ENCODE data around the gene CHST6. TPM values are rescaled to one million over a fixed set of nuclear protein-coding genes. Genes with fewer than 3 reads are reported as not detected.

The CHST6 gene
- total and polyA plus RNA-seq, 2 donors (not counting 1 experiment from before 2014, with no cell fraction given) = 0.17 TPM; not detected in 1

DNA sequence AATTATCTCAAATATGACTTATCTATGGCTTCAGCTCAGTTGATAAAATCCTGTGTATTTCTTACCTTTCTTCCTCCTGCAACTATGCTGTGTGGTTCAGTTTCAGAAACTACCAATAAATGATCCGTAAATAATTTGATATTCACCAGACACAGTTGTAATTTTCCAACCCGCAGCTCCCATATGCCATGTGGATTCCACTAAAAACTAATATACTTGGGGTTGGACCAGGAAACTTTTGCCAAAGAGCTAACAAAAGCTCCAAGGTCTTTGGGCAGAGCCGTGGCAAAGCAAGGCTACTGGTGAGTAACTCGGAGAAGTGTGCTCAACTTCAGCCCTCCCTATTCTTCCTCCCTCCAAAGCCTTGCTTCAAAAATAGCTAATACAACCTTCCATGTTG lies 2.3 kb upstream of the CHST6 start:
- Mint-ChIP-seq H3K9me3 (ENCODE audit: insufficient read depth) (no peaks in the 10 kb centered on the region), H3K27ac (no peak overlapping the region), H3K4me1 (peaks cover 9% of the 10 kb centered on the region), H3K27me3 (peaks cover 28% of the 10 kb centered on the region), H3K4me3 (no peak overlapping the region)
- Histone ChIP-seq H2AFZ (ENCODE audit: insufficient read depth, low read depth, low read length, poor library complexity, severe bottlenecking) (no peak overlapping the region), H3K79me2 (ENCODE audit: control insufficient read depth, insufficient read depth, low read length) (no peaks in the 10 kb centered on the region), H3K4me3 (ENCODE audit: control extremely low read depth in 1 of 5, extremely low read depth in 1 of 5, insufficient read depth in 1 of 5, low read depth in 2 of 5, low read length in 4 of 5) (no peak overlapping the region), H3K9me3 (ENCODE audit: control extremely low read depth in 1 of 3, control insufficient read depth in 2 of 3, insufficient read depth in 1 of 3, low read length in 2 of 3) (peaks cover 0 to 3% (median 0%) of the 10 kb centered on the region in 3 donors), H3K4me2 (replicated peaks; ENCODE audit: low read depth, low read length, poor library complexity, severe bottlenecking) (no peak overlapping the region), H3K27ac (ENCODE audit: low read length in 2 of 2) (no peak overlapping the region), H3K36me3 (replicated peaks in 1 of 2; ENCODE audit: control extremely low read depth in 1 of 2, control insufficient read depth in 1 of 2, extremely low read depth in 1 of 2, insufficient read depth in 2 of 2, low read length in 1 of 2) (no peaks in the 10 kb centered on the region), H3K27me3 (replicated peaks in 1 of 4; ENCODE audit: control extremely low read depth in 1 of 4, control insufficient read depth in 3 of 4, insufficient read depth in 4 of 4, low read length in 3 of 4) (peaks cover 0 to 16% (median 6%) of the 10 kb centered on the region in 4 experiments), H3K9ac (ENCODE audit: low read length) (no peak overlapping the region), H4K20me1 (ENCODE audit: control insufficient read depth, insufficient read depth, low read length, poor library complexity, severe bottlenecking) (no peaks in the 10 kb centered on the region), H3K4me1 (ENCODE audit: control insufficient read depth in 2 of 2, insufficient read depth in 2 of 2, low read length in 2 of 2) (peaks cover 7 to 11% of the 10 kb centered on the region in 2 donors)
- no peak for ATAC-seq (ENCODE audit: low read depth)
- no peak for DNase-seq
- intact Hi-C loops (cut with micrococcal nuclease) = no loop called here
- TF ChIP-seq, protein P1, sequence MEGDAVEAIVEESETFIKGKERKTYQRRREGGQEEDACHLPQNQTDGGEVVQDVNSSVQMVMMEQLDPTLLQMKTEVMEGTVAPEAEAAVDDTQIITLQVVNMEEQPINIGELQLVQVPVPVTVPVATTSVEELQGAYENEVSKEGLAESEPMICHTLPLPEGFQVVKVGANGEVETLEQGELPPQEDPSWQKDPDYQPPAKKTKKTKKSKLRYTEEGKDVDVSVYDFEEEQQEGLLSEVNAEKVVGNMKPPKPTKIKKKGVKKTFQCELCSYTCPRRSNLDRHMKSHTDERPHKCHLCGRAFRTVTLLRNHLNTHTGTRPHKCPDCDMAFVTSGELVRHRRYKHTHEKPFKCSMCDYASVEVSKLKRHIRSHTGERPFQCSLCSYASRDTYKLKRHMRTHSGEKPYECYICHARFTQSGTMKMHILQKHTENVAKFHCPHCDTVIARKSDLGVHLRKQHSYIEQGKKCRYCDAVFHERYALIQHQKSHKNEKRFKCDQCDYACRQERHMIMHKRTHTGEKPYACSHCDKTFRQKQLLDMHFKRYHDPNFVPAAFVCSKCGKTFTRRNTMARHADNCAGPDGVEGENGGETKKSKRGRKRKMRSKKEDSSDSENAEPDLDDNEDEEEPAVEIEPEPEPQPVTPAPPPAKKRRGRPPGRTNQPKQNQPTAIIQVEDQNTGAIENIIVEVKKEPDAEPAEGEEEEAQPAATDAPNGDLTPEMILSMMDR (IDR thresholded peaks at IDR 0.05) = no peak
- no peak for TF ChIP-seq EZH2 (IDR thresholded peaks at IDR 0.05; ENCODE audit: borderline replicate concordance, insufficient read depth, low read depth, low read length, poor library complexity, severe bottlenecking)
- WGBS (ENCODE audit: insufficient coverage) = 100% methylated on average over 2 of the region's 4 CpGs
- ChIA-PET POLR2A (no interaction called here), CTCF (interaction anchor here (0.6 to 1.5 kb wide), 2 partner anchors 10 to 54 kb away, joined by 3 read pairs; no protein-coding TSS in a partner anchor)

DNA sequence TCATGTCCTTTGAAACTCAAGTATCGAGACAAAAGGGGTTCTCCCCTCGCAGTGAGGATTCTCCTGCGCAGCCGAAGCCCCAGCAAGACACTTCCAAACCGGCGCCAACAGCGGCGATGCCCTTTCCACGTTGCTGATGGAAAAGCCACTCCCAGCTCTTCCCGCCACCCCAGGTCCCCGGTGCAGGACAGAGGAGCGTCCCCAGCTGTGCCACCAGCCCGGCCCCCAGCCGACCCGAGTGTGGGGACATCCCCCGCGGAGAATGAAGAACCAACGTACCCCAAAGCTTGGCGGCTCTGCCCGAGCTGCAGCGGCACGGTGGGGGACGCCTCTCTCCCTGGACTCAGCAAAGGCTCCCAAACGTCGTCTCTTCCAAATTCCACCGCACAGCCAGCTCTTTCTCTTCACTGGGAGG lies 573 bp downstream of the CHST6 start:
- WGBS (ENCODE audit: insufficient coverage) = 28% methylated on average over 26 of the region's 26 CpGs
- Histone ChIP-seq H3K4me3 (ENCODE audit: control extremely low read depth in 1 of 5, extremely low read depth in 1 of 5, insufficient read depth in 1 of 5, low read depth in 2 of 5, low read length in 4 of 5) (peak overlapping the region in 4 of 5 experiments; percentile 13 to 46 (median 41)), H3K27ac (ENCODE audit: low read length in 2 of 2) (no peak overlapping the region), H3K4me1 (ENCODE audit: control insufficient read depth in 2 of 2, insufficient read depth in 2 of 2, low read length in 2 of 2) (peaks cover 7 to 11% of the 10 kb centered on the region in 2 donors), H3K79me2 (ENCODE audit: control insufficient read depth, insufficient read depth, low read length) (no peaks in the 10 kb centered on the region), H3K9me3 (ENCODE audit: control extremely low read depth in 1 of 3, control insufficient read depth in 2 of 3, insufficient read depth in 1 of 3, low read length in 2 of 3) (peaks cover 0 to 3% (median 0%) of the 10 kb centered on the region in 3 donors), H3K27me3 (replicated peaks in 1 of 4; ENCODE audit: control extremely low read depth in 1 of 4, control insufficient read depth in 3 of 4, insufficient read depth in 4 of 4, low read length in 3 of 4) (peaks cover 0 to 16% (median 6%) of the 10 kb centered on the region in 4 experiments), H4K20me1 (ENCODE audit: control insufficient read depth, insufficient read depth, low read length, poor library complexity, severe bottlenecking) (no peaks in the 10 kb centered on the region), H3K9ac (ENCODE audit: low read length) (peak overlapping the region; percentile 45), H3K4me2 (replicated peaks; ENCODE audit: low read depth, low read length, poor library complexity, severe bottlenecking) (peak overlapping the region; percentile 75), H3K36me3 (replicated peaks in 1 of 2; ENCODE audit: control extremely low read depth in 1 of 2, control insufficient read depth in 1 of 2, extremely low read depth in 1 of 2, insufficient read depth in 2 of 2, low read length in 1 of 2) (no peaks in the 10 kb centered on the region), H2AFZ (ENCODE audit: insufficient read depth, low read depth, low read length, poor library complexity, severe bottlenecking) (peak overlapping the region; percentile 62)
- intact Hi-C loops (cut with micrococcal nuclease) = no loop called here
- peak overlapping the region; percentile 78 for H3K4me3 Mint-ChIP-seq
- POLR2A ChIA-PET = interaction anchor here (0.6 kb wide), 1 partner anchor 8 kb away, joined by 7 read pairs; no protein-coding TSS in a partner anchor
- H3K4me1 Mint-ChIP-seq = peaks cover 11% of the 10 kb centered on the region
- CTCF ChIA-PET = no interaction called here
- ATAC-seq (ENCODE audit: low read depth) (no peak), DNase-seq (no peak)
- TF ChIP-seq, protein P1 (IDR thresholded peaks at IDR 0.05) = no peak
- no peaks in the 10 kb centered on the region for H3K9me3 Mint-ChIP-seq (ENCODE audit: insufficient read depth)
- H3K27me3 Mint-ChIP-seq = peaks cover 28% of the 10 kb centered on the region
- no peak overlapping the region for H3K27ac Mint-ChIP-seq

Data from B cell (primary cell).